NCI-H1436 (cell line): ENCODE measurements around the gene CSF3.
"Not testable (repeated sequence)": the region's sequence is repeated elsewhere in the genome, so short reads cannot be mapped to it uniquely, and the experiment has no call there.

Experiments used
- DNase-seq: peaks from one replicate; lab custom pipeline; 2025; lab: John Stamatoyannopoulos, UW

The CSF3 gene

DNA sequence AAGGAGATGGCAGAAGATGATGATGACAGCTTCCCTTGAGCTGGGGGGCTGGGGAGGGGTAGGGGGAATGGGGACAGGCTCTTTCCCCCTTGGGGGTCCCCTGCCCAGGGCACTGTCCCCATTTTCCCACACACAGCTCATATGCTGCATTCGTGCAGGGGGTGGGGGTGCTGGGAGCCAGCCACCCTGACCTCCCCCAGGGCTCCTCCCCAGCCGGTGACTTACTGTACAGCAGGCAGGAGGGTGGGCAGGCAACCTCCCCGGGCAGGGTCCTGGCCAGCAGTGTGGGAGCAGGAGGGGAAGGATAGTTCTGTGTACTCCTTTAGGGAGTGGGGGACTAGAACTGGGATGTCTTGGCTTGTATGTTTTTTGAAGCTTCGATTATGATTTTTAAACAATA is 17.7 kb upstream of the CSF3 start:
- DNase-seq, result no peak

DNA sequence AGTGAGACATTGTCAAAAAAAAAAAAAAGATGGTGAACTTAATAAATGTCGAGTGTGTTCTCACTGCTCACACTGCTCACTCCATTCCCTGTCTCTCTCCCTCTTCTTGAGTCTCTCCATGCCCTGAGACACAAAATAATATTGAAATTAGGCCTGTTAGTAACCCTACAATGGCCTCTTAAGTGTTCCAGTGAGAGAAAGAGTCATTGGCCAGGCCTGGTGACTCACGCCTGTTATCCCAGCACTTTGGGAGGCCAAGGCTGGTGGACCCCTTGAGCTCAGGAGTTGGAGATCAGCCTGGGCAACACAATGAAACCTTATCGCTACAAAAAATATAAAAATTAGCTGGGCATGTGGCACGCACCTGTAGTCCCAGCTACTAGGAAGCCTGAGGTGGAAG is 16.2 kb upstream of the CSF3 start:
- no peak for DNase-seq

DNA sequence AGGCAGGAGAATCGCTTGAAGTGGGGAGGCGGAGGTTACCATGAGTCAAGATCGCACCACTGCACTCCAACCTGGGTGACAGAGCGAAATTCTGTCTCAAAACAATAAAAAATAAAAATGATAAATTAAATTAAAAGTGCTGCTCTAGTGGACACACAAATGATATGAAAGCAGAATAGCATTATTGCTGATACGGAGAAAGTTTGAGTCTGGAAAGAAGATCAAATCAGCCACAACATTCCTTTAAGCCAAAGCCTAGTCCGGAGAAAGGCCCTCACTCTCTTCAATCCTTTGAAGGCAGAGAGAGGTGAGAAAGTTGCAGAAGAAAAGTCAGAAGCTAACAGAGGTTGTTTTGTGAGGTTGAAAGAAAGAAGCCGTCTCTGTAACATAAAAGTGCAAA is 15.1 kb upstream of the CSF3 start:
- no peak for DNase-seq

DNA sequence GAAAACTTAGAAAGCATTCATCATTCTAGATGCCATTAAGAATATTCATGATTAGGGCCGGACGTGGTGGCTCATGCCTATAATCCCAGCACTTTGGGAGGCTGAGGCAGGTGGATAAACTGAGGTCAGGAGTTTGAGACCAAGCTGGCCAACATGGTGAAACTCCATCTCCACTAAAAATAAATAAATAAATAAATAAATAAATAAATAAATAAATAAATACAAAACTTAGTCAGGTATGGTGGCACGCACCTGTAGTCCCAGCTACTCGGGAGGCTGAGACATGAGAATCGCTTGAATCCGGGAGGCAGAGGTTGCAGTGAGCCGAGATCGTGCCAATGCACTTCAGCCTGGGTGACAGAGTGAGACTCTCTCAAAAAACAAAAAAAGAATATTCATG is 13.9 kb upstream of the CSF3 start:
- not testable (repeated sequence) for DNase-seq

DNA sequence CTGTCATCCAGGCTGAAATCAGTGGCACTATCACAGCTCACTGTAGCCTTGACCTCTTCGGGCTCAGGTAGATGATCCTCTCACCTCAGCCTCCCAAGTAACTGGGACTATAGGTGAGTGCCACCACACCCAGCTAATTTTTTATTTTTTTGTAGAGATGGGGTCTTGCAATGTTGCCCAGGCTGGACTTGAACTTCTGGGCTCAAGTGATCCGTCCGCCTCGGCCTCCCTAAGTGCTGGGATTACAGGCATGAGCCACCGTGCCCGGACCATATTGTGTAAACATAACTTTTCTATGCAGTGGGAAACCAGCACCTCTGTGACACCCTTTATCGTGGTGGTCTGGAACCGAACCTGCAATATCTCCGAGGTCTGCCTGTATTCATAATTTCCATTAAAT is 11.2 kb upstream of the CSF3 start:
- DNase-seq, result no peak

DNA sequence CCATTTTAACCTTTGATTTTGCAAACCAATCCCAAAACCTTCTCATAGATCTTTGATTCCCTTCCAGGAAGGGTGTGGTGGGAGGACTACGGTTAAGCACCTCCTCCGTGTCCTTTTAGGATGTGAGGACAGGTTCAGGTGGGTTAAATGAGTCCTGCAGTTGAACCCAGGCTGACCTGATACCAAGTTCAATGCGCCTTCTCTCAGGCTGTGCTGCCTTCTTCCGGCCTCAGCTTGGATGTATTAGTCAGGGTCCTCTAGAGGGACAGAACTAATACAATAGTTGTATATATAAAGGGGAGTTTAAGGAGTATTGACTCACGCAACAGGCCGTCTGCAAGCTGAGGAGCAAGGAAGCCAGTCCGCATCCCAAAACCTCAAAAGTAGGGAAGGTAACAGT is 10.5 kb upstream of the CSF3 start:
- no peak for DNase-seq

DNA sequence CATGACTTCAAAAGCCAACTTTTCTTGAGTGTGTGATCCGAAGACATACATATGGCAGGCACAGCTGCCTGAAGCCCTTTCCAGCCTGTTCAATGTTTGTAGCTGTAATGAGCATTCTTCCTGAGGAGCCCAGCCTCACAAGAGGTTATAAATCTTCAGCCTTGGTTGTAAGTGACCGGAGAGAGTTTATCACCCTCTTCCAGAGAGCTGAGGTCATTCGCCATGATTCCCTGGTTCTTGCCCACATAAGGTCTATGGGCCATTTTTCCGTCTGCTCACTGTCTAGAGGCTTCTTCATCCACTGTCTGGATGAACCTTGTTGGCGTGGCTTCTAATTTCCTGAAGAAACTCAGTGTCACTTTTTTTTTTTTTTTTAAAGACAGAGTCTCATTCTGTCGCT is 9.7 kb upstream of the CSF3 start:
- DNase-seq, result no peak

DNA sequence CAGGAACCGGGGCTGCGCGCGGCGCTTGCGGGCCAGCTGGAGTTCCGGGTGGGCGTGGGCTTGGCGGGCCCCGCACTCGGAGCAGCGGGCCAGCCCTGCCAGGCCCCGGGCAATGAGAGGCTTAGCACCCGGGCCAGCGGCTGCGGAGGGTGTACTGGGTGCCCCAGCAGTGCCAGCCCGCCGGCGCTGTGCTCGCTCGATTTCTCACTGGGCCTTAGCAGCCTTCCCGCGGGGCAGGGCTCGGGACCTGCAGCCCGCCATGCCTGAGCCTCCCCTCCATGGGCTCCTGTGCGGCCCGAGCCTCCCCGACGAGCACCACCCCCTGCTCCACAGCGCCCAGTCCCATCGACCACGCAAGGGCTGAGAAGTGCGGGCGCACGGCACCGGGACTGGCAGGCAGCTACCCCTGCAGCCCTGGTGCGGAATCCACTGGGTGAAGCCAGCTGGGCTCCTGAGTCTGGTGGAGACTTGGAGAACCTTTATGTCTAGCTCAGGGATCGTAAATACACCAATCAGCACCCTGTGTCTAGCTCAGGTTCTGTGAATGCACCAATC is 4.2 kb upstream of the CSF3 start:
- DNase-seq, result not testable (repeated sequence)

DNA sequence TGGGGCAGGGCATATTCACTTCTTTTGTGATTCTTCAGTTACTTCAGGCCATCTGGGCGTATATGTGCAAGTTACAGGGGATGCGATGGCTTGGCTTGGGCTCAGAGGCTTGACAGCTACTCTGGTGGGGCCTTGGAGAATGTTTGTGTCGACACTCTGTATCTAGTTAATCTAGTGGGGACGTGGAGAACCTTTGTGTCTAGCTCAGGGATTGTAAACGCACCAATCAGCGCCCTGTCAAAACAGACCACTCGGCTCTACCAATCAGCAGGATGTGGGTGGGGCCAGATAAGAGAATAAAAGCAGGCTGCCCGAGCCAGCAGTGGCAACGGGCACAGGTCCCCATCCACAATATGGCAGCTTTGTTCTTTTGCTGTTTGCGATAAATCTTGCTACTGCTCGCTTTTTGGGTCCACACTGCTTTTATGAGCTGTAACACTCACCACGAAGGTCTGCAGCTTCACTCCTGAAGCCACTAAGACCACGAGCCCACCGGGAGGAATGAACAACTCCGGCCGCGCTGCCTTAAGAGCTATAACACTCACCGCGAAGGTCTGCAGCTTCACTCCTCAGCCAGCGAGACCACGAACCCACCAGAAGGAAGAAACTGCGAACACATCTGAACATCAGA is 3.1 kb upstream of the CSF3 start:
- not testable (repeated sequence) for DNase-seq

DNA sequence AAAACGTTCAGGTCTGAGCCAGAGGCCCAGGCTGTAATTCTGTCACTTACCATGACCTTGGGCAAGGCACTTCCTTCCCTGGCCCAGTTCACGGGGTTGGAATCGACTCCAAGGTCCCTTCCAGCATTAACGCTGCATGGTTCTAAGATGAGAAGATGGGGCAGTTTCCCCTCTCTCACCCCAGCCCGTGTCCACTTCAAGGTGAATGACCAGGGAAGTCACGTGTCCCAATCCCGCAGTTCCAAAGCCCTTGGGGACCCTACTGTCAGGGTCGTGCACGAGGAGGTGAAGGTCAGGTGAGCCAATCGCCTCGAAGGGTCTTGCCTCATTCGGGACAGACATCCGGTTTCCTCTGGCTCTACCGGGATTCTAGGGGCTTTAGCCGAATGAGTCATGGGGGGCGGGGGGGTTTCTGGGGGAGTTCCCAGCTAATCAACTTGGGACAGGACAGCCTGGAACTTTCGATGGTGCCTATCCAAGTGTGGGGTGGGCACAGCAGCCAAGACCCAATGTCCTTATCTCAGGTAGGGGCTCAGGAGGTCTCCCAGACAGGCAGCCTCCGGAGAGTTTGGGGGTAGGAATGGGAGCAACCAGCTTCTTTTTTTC is 762 bp upstream of the CSF3 start:
- no peak for DNase-seq

DNA sequence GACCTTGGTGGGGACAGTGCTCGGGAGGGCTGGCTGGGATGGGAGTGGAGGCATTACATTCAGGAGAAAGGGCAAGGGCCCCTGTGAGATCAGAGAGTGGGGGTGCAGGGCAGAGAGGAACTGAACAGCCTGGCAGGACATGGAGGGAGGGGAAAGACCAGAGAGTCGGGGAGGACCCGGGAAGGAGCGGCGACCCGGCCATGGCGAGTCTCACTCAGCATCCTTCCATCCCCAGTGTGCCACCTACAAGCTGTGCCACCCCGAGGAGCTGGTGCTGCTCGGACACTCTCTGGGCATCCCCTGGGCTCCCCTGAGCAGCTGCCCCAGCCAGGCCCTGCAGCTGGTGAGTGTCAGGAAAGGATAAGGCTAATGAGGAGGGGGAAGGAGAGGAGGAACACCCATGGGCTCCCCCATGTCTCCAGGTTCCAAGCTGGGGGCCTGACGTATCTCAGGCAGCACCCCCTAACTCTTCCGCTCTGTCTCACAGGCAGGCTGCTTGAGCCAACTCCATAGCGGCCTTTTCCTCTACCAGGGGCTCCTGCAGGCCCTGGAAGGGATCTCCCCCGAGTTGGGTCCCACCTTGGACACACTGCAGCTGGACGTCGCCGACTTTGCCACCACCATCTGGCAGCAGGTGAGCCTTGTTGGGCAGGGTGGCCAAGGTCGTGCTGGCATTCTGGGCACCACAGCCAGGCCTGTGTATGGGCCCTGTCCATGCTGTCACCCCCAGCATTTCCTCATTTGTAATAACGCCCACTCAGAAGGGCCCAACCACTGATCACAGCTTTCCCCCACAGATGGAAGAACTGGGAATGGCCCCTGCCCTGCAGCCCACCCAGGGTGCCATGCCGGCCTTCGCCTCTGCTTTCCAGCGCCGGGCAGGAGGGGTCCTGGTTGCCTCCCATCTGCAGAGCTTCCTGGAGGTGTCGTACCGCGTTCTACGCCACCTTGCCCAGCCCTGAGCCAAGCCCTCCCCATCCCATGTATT is 1.1 kb downstream of the CSF3 start:
- no peak for DNase-seq

DNA sequence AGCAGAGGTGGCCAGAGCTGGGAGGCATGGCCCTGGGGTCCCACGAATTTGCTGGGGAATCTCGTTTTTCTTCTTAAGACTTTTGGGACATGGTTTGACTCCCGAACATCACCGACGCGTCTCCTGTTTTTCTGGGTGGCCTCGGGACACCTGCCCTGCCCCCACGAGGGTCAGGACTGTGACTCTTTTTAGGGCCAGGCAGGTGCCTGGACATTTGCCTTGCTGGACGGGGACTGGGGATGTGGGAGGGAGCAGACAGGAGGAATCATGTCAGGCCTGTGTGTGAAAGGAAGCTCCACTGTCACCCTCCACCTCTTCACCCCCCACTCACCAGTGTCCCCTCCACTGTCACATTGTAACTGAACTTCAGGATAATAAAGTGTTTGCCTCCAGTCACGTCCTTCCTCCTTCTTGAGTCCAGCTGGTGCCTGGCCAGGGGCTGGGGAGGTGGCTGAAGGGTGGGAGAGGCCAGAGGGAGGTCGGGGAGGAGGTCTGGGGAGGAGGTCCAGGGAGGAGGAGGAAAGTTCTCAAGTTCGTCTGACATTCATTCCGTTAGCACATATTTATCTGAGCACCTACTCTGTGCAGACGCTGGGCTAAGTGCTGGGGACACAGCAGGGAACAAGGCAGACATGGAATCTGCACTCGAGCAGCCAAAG is 2.3 kb downstream of the CSF3 start:
- no peak for DNase-seq

DNA sequence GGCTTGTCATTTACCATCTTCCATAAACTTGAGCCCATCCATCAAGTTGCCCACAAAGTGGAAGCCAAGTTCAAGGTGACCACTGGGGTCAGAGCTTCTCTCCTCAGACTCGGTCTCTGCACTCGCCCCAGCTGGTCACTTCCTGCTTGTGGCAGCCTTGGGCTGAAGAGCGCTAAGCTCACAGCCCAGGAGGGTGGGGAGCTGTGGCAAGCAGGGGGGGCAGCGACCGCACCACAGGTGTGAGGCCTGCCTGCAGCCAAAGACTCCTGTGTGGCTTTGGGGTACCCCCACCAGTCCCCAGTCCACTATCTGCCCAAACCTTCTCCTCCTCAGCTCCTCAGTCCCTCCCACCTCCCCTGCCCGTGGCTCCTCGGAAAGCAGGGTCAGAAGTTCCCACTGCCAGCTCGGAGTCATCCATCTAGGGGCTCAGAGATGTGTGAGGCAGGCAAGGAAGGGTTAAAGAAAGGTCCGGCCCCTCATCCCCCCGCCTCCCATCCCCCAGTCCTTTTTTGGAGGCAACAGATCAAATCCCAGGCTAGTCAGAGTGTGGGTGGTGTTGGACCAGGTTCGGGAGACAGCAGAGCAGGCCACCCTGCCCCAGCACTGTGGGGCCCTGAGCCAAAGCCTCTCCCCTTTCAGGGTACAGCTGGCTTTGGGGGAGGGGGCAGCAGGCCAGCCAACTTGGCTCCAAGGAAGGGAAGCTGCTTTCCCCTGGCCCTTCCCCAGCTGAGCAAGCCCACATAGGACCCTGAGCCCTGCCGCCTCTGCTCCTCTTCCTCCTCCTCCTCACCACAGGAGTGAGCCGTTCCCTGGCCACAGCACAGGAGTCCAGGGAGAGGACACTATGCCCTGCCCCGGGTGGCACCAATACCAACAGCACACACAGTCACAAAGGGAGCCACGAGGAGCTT is 3.2 kb downstream of the CSF3 start:
- no peak for DNase-seq

DNA sequence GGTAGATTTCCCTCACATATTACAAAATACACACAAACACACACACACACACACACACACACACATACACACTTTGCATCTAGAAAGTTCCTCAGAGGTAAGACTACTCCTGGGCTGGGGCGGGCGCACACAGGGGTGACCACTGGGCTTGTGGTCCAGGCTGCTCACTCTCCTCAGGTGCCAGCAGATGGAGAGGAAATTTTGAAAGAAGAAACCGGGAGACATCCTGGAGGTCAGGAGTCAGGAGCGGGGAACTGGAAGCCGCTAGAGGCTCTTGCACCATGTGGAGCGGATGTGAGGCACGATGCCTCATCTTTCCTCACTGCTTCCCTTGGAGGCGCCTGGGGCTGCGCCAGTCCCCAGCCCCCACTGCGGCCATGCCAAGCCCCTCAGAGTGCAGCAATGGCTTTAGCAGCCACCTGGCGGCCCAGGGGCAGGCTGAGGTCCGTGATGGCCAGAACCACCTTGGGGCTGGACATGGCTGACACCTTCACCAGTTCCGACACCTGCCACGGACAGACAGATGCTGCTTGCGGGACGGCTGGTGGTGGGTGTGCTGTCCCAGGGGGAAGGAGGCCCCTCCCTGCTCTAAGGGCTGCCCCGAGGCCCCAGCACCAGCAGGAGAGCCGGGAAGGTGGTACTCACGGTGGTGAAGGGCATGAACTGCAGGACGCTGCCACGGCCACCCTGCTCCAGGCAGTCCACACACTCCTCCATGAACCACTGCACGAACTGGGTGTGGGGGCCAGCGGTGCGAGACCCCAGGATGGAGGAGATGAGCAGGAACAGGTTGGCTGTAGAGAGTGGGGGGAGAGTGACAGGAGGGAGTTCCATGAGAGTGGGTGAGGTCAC is 4.1 kb downstream of the CSF3 start:
- DNase-seq, result no peak

DNA sequence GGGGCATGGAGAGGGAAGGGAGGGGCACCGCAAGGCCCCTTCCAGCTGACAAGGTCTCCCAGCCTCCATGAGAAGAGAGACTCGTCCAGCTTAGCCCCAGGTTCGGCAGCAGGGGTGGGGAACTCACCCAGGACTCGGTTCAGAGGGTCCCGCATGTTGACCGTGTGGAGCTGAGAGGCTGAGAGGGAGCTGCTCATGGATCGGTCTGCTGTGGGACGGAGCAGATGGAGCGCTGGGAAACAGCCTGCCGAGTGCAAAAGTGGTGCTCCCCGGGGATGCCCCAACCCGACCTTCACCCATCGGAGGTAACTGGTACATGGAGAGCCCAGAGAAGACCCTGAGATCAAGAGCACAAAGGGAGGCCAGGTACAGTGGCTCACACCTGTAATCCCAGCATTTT is 4.9 kb downstream of the CSF3 start:
- no peak for DNase-seq

DNA sequence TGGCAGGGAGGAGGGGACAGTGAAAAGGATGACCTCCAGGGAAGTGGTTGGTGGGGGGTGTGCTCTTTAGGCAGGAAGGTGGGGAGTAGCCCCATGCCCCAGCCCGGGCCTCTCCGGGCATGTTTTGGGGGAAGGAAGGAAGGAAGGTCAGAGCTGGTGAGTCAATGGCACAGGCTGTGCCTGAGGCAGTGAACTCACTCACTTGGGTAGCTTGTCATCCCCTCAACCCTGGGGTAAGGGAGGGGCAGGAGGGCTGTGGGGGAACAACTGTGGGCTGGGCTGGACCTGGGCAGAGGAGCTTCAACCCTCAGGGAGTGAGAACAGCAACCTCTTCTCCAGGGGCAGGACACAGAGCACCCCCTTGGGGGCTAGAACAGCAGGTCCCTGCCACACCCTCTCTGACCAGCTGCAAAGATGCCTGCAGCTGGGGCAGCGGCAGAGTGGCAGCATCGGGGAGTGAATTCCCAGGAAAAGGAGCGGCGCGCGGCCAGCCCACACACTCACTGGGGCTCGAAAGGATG is 6.3 kb downstream of the CSF3 start:
- no peak for DNase-seq

DNA sequence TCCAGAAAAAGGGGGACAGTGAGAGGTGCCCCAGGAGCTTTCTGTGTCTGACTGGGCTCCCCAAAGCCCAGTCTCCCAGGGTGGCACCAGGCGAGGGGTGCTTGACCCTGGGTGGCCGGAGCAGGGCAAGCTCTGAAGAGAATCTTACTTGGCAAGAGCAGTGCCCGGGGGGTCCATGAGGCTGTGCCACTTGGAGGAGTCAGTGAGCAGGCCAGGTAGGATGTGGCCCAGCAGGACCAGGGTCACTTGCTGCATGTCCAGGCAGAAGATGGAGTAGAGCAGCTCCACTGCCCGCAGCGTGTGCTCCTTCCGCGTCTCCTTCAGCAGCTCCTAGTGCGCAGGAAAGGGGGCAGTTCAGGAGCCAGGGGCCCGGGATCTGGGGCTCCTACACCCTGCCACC is 7.3 kb downstream of the CSF3 start:
- no peak for DNase-seq

DNA sequence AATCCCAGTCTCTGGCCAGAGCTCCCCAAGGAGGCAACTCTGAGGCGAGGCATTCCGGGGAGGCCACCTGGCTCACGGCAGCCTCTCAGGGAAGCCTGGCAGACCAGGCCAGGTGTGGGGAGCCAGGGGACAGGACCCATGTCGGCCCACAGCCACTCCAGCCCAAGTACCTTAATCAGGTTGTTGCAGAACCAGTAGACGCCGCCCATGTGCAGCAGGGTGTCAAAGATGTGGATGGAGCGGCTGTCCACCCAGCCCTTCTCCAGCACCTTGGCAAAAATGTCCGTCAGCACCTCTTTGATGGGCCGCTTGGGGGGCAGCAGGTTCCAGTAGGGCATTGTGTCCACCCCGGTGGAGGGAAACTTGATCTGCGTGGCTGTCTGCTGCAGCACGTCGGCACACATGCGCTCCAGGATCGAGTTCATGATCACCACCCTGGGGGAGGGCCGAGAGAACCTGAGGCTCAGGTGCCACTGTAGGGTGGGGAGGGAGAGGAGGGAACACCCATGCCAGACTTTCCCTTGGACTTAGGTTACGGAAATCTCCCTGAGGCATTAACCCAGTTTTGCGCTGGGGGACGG is 7.8 kb downstream of the CSF3 start:
- DNase-seq, result no peak

DNA sequence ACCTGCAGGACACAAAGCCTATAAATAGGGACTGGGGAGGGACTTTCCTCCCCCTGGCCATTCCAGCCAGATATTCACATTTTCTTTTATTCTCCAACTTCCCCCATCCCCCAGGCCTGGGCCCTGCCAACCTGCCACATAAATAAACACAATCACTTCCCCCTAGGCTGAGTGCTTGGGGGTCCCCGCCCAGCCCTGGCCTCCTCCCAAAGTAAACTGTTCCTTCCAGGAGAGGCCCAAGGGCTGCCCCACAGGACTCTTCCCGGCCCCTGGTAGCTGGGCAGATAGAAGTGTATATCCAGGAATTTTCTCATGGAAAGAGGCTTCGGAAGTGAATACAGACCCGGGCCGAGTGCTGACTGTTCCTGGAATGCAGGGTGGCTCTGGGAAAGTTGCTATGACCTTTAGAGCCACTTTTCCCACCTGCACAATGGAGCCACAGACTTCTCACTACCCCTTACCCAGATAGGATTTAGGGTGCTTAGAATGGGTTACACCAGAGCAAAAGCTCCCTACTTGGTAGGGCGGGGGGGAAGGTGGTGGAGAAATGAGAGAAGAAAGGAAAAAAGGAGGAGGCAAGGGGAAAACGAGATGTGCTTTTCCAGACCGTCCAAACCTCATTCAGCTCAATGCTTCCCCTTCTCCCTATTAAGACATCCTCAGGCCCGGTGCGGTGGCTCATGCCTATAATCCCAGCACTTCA is 8.5 kb downstream of the CSF3 start:
- no peak for DNase-seq
